ENCODE results near the gene AKAP7. TPM values are rescaled to one million over a fixed set of nuclear protein-coding genes. Genes with fewer than 3 reads are reported as not detected.

AKAP7 gene
- total and polyA plus RNA-seq, 4 donors = 4.2 to 25.0 (median 8.6) TPM

- H3K9me3 ChIP-seq (ENCODE audit: control insufficient read depth in 4 of 4, insufficient read depth in 3 of 4, low read length in 3 of 4) = no peaks in the 10 kb centered on the region
- H3K36me3 ChIP-seq (ENCODE audit: control insufficient read depth in 4 of 4, insufficient read depth in 4 of 4, low read length in 4 of 4) = no peaks in the 10 kb centered on the region
- no peaks in the 10 kb centered on the region for H3K27me3 ChIP-seq (ENCODE audit: control insufficient read depth in 3 of 3, insufficient read depth in 3 of 3, low read length in 2 of 3)
- no peak overlapping the region for H3K27ac ChIP-seq (ENCODE audit: low read depth in 1 of 2, low read length in 1 of 2)
- TF ChIP-seq, protein P1, sequence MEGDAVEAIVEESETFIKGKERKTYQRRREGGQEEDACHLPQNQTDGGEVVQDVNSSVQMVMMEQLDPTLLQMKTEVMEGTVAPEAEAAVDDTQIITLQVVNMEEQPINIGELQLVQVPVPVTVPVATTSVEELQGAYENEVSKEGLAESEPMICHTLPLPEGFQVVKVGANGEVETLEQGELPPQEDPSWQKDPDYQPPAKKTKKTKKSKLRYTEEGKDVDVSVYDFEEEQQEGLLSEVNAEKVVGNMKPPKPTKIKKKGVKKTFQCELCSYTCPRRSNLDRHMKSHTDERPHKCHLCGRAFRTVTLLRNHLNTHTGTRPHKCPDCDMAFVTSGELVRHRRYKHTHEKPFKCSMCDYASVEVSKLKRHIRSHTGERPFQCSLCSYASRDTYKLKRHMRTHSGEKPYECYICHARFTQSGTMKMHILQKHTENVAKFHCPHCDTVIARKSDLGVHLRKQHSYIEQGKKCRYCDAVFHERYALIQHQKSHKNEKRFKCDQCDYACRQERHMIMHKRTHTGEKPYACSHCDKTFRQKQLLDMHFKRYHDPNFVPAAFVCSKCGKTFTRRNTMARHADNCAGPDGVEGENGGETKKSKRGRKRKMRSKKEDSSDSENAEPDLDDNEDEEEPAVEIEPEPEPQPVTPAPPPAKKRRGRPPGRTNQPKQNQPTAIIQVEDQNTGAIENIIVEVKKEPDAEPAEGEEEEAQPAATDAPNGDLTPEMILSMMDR (IDR thresholded peaks at IDR 0.05; ENCODE audit: control extremely low read depth, extremely low read depth) = no peak
- DNase-seq = no peak
- H3K4me3 ChIP-seq = no peak overlapping the region
- ATAC-seq (ENCODE audit: insufficient read depth, low FRiP score) = no peak
- H3K9ac ChIP-seq (ENCODE audit: insufficient read depth in 1 of 2, low read length in 2 of 2) = no peak overlapping the region
- no peaks in the 10 kb centered on the region for H3K4me1 ChIP-seq (ENCODE audit: control insufficient read depth in 5 of 5, insufficient read depth in 5 of 5, low read length in 5 of 5)
- 84 to 90% methylated on average over 2 of the region's 2 CpGs for WGBS, 2 donors
Observed at GRCh38 chr6:131116321-131116720, 18.9 kb upstream of the AKAP7 start.

GRCh38 chr6:131116755-131117360, 18.4 kb upstream of the AKAP7 start:
- no peaks in the 10 kb centered on the region for H3K9me3 ChIP-seq (ENCODE audit: control insufficient read depth in 4 of 4, insufficient read depth in 3 of 4, low read length in 3 of 4)
- H3K36me3 ChIP-seq (ENCODE audit: control insufficient read depth in 4 of 4, insufficient read depth in 4 of 4, low read length in 4 of 4) = no peaks in the 10 kb centered on the region
- DNase-seq (peak in 2 of 3 donors; percentile 65 to 67), ATAC-seq (ENCODE audit: insufficient read depth, low FRiP score) (peak; percentile 53)
- no peak overlapping the region for H3K9ac ChIP-seq (ENCODE audit: insufficient read depth in 1 of 2, low read length in 2 of 2)
- WGBS, 2 donors = 35 to 49% methylated on average over 4 of the region's 4 CpGs
- no peak overlapping the region for H3K4me3 ChIP-seq
- TF ChIP-seq, protein P1 (IDR thresholded peaks at IDR 0.05; ENCODE audit: control extremely low read depth, extremely low read depth) = peak; percentile 35
- H3K4me1 ChIP-seq (ENCODE audit: control insufficient read depth in 5 of 5, insufficient read depth in 5 of 5, low read length in 5 of 5) = no peaks in the 10 kb centered on the region
- no peak overlapping the region for H3K27ac ChIP-seq (ENCODE audit: low read depth in 1 of 2, low read length in 1 of 2)
- no peaks in the 10 kb centered on the region for H3K27me3 ChIP-seq (ENCODE audit: control insufficient read depth in 3 of 3, insufficient read depth in 3 of 3, low read length in 2 of 3)

DNA sequence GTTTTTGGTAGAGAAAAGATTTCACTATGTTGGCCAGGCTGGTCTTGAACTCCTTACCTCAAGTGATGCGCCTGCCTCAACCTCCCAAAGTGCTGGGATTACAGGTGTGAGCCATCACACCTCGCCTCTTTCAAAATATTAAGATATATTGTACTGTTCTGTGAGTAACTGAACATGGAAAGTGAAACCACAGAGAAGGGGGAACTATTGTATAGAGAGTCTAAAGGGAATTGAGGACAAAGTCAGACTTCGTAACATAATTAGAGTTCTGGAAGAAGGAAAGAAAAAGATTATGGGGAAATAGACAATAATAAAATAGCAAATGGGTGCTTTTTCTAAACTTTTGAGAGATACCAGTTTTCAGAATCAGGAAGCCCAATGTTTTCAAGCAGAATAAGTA, 17.4 kb upstream of the AKAP7 start:
- DNase-seq (no peak), ATAC-seq (ENCODE audit: insufficient read depth, low FRiP score) (no peak)
- Histone ChIP-seq H3K4me3 (no peak overlapping the region), H3K27ac (ENCODE audit: low read depth in 1 of 2, low read length in 1 of 2) (no peak overlapping the region), H3K9ac (ENCODE audit: insufficient read depth in 1 of 2, low read length in 2 of 2) (no peak overlapping the region), H3K27me3 (ENCODE audit: control insufficient read depth in 3 of 3, insufficient read depth in 3 of 3, low read length in 2 of 3) (no peaks in the 10 kb centered on the region), H3K9me3 (ENCODE audit: control insufficient read depth in 4 of 4, insufficient read depth in 3 of 4, low read length in 3 of 4) (no peaks in the 10 kb centered on the region), H3K36me3 (ENCODE audit: control insufficient read depth in 4 of 4, insufficient read depth in 4 of 4, low read length in 4 of 4) (no peaks in the 10 kb centered on the region), H3K4me1 (ENCODE audit: control insufficient read depth in 5 of 5, insufficient read depth in 5 of 5, low read length in 5 of 5) (no peaks in the 10 kb centered on the region)
- WGBS, 2 donors = 73 to 85% methylated on average over 3 of the region's 3 CpGs
- TF ChIP-seq, protein P1 (IDR thresholded peaks at IDR 0.05; ENCODE audit: control extremely low read depth, extremely low read depth) = no peak

GRCh38 chr6:131122007-131122406, 13.3 kb upstream of the AKAP7 start:
- no peak for DNase-seq
- 65 to 75% methylated on average over 3 of the region's 3 CpGs for WGBS, 2 donors
- no peaks in the 10 kb centered on the region for H3K9me3 ChIP-seq (ENCODE audit: control insufficient read depth in 4 of 4, insufficient read depth in 3 of 4, low read length in 3 of 4)
- no peaks in the 10 kb centered on the region for H3K36me3 ChIP-seq (ENCODE audit: control insufficient read depth in 4 of 4, insufficient read depth in 4 of 4, low read length in 4 of 4)
- TF ChIP-seq, protein P1 (IDR thresholded peaks at IDR 0.05; ENCODE audit: control extremely low read depth, extremely low read depth) = no peak
- H3K27me3 ChIP-seq (ENCODE audit: control insufficient read depth in 3 of 3, insufficient read depth in 3 of 3, low read length in 2 of 3) = no peaks in the 10 kb centered on the region
- no peak overlapping the region for H3K4me3 ChIP-seq
- no peak for ATAC-seq (ENCODE audit: insufficient read depth, low FRiP score)
- no peak overlapping the region for H3K9ac ChIP-seq (ENCODE audit: insufficient read depth in 1 of 2, low read length in 2 of 2)
- no peaks in the 10 kb centered on the region for H3K4me1 ChIP-seq (ENCODE audit: control insufficient read depth in 5 of 5, insufficient read depth in 5 of 5, low read length in 5 of 5)
- no peak overlapping the region for H3K27ac ChIP-seq (ENCODE audit: low read depth in 1 of 2, low read length in 1 of 2)

Measured in lung (tissue), 12 donors.